HG03064 (cell line): ENCODE data around the gene IL36RN.

ENCODE experiments used
- ATAC-seq: cut with Tn5 transposase; IDR thresholded peaks from one replicate; pipeline ENCODE4 v1.9.1; 2021; ENCODE audit warnings: low read depth; ENCODE audit not compliant: unreplicated experiment

Gene IL36RN

DNA sequence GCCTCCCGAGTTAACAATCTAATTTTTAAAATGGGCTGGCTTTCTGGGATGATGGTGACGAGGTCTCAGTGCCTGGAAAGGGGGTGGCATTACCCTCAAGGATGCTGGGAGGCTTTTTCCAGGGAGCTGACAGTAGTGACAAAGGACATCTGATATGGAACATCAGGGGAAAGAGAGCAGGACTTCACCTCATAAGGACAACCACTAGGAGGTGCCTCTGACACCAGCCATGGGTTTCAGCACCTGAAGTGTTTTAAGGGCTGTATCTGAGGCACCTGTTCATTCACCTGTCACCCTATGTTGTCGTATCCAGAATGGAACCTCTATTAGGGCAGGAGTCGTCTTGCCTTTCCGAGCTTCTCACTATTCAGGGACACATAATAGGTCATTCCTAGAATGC is 17.1 kb upstream of the IL36RN start:
- no peak for ATAC-seq

DNA sequence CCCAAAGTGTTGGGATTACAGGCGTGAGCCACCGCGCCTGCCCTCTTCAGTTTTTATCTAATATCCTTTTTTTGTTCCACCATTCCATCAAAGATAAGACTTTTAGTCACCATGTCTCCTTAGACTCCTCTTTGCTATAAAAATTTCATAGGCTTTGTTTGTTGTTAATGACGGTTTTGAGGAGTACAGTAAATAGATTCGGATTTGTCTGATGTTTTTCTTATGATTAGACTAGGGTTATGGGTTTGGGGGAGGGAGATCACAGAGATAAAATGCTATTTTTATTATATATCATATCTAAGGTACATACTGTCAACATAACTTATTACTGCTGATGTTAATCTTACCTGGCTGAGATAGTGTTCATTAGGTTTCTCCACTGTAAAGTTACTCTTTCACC is 12.5 kb upstream of the IL36RN start:
- ATAC-seq, result no peak

DNA sequence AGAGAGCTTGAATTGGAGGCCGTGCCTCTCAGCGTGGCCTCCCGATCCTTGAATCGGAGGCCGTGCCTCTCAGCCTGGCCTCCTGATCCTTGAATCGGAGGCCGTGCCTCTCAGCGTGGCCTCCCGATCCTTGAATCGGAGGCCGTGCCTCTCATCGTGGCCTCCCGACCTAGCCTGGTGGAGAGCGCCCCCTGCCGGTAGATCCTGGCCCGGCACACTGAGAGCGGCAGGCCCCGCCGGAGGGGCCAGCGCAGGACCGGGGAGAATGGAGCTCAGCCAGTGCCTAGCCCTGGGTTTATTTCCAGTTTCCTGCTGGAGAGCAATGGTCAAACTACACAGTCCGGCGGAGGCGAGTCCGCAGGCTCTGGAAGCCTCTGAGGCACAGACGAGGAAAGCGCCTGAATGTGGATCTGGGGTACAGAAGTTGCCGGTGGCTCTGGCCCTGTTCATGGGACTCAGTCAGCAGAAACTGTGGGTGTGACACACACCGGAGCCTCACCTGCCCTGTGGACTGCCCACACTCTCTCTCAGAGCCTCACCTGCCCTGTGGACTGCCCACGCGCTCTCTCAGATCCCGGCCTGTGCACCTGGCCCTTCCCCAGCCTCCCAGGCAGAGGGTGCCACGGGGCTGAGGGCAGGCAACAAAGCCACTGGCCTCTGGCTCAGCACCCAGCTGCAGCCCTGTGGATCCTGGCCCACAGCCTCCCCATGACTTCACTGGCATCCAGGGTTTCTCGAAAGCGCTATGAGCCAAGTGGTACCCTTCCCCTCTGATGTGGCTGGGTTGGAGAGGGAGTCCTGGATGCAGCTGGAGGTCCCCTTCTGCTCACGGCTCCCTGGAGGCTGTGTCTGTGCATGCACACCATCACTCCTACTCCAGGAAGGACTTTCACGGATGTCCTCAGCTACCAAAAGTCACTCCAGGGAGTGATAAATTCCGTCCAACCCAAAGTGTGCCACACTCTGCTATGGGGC is 7.8 kb upstream of the IL36RN start:
- ATAC-seq, result no peak

DNA sequence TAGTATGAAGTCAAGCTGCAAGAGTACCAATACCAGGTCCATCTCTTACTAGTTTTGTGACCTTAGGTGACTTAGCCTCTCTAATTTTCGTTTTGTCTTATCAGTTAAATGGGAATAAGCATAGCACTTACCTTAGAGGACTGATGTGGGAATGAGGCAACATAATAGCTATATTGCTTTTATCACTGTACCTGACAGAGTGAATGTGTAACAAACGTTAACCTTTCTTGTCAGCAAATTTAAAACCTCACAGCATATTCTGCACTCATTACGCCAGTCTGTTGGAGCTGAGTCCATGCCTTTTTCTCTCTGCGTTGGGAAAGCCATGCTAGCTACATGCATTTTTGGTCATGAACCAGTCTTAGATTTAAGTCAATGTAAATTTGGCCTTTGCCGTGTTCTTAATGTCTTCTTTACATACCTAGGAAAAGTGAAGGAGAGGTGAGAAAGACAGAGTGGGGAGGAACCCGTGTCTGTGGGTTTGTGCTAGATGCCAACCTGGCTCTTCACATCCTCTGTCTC is 6.5 kb upstream of the IL36RN start, which contains the start of gene IL36B:
TSS of gene IL36B (minus strand) at position 472 of the 522 bp plus-strand sequence.
- ATAC-seq, result no peak

DNA sequence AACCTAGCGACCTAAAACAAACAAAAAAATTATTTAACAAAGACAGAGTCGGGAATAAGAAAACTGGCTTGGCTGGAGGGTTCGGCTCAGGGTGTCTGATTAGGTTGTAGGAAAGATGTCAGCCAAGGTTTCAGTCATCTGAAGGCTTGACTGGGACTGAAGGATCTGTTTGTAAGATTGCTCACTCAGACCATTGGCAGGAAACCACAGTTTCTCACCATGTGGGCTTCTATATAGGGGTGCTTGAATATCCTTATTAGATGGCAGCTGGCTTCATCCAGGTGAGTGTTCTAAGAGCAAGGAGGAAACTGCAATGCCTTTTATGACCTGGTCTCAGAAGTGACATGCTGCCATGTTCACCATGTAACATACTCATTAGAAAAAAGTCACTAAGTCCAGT is 5.3 kb upstream of the IL36RN start:
- ATAC-seq, result no peak

DNA sequence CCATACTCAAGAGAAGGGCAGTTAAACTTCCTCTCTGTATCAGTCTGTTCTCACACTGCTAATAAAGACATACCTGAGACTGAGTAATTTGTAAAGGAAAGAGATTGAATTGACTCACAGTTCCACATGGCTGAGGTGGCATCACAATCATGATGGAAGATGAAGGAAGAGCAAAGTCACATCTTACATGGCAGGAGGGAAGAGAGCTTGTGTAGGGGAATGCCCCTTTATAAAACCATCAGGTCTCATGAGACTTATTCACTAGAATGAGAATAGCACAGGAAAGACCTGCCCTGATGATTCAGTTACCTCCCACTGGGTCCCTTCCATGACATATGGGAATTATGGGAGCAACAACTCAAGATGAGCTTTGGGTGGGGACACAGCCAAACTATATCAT is 4.9 kb upstream of the IL36RN start:
- no peak for ATAC-seq

DNA sequence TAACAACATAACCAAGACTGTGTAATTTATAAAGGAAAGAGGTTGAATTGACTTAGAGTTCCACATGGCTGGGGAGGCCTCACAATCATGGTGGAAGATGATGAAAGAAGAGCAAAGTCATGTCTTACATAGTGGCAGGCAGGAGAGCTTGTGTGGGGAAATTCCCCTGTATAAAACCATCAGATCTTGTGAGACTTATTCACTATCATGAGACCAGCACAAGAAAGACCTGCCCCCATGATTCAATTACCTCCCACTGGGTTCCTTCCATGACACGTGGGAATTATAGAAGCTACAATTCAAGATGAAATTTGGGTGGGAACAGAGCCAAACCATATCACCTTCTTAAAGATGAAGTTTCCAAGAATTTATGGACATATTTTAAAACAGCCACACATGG is 2.5 kb upstream of the IL36RN start:
- ATAC-seq, result no peak

DNA sequence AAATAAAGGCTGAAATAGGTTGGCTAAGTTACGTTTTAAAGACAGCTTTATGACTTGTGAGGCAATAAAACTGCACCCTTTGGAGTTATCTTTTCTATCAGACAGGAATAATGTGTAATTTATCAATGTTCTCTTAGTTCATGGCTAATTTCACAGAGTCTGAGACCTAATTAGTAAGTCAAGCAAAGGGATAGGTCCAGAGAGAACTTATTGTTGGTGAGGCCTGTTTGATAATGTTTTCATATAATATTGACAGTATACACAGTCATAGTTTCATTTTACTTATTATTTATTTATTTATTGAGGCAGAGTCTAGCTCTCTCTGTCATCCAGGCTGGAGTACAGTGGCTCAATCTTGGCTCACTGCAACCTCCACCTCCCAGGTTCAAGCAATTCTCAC is 1.9 kb upstream of the IL36RN start:
- no peak for ATAC-seq

DNA sequence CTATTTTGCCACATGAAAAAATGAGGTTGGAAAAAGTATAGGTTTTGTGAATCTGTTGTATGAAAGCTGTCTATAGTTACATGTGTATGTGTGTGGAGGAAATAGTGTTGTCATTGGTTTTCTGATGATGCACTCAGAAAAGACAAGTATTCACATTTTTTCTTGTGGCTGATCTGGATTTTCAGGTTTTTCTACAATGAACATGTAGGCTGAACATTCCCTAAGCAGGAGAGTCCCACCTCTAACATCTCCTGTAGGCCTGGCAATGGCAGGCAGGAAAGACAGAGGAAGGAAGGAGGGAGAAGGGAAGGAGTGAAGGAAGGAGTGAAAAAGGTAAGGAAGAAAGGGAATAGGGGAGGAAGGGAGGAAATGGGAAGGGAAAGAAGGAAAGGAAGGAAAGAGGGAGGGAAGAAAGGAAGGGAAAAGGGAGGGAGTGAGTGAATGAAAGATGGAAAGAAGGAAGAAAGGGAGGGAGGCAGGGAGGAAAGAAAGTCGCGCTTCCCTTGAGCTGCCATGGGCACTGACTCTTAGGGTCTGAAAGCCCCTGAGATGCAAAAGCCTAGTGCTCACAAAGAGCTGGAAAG is 495 bp upstream of the IL36RN start:
- ATAC-seq, result no peak

DNA sequence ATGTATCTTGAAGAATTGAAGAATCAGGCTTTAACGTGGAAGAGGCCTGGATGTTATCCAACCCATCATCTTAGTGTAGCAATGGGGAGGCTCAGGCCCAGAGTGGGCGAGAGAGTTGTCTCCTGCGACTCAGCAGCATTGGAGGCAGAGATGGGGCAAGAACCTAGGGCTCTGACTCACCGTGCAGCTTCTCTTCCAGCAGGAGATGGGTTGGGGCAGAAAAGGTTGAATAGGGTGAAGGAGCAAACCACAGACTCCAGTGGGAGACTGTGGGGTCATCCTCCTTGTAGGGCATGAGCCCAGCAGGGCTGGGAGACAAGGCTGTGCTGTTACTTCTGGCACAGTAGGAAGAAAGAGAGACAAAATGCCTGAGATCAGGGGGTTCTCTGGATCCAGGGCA is 1.4 kb downstream of the IL36RN start:
- ATAC-seq, result no peak

DNA sequence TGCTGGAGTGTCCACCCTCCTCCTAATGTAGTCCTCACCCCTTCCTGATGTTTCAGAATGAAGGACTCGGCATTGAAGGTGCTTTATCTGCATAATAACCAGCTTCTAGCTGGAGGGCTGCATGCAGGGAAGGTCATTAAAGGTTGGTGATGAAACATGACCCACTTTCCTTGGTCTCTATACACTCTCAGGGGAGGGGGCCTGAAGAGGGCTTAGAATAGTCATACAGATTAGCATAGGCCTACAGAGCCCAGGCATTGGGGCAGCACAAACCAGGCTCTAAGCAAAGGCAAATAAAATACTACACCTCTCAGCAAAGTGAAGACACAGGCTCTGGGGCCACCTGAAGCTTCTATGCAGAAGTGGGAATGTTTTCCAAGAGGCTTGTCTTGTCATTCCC is 1.8 kb downstream of the IL36RN start:
- ATAC-seq, result no peak

DNA sequence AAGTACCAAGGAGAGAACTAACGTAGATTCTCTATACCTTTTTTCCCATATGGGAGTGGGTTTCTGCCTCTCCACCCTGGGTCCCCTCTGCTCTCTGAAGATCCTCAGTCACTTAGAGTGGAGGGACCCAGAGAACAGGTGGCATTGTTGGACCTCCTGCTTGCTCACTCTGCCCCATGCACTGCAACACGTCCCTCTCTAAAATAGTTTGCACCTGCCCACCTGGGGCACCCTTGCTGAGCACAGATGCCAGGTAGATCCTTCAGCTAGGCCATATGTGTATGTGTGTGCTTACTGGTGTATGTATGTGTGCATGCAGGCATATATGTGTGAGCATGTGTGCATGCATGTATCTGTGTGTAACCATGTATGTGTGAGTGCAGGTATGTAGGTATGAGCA is 2.2 kb downstream of the IL36RN start:
- ATAC-seq, result no peak

DNA sequence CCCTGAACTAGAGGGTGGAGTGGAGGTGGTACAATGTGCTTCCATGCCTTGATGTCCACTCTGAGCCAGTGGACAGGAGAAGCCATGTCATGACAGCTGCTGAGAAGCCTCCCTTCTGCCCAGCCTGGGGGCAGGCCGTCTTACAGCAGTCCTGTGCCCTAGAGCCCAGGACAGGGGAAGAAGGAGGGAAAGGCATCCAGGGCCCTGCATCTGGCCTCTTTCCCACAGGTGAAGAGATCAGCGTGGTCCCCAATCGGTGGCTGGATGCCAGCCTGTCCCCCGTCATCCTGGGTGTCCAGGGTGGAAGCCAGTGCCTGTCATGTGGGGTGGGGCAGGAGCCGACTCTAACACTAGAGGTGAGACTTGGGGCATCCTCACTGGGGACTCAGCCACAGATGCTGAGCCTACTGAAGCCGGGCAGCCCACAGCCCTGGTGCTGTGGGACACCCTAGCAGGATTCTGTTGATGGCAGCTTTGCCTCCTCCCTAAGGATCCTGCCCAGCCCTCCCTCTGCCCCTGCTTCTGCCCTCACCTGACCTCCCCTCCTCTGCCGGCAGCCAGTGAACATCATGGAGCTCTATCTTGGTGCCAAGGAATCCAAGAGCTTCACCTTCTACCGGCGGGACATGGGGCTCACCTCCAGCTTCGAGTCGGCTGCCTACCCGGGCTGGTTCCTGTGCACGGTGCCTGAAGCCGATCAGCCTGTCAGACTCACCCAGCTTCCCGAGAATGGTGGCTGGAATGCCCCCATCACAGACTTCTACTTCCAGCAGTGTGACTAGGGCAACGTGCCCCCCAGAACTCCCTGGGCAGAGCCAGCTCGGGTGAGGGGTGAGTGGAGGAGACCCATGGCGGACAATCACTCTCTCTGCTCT is 3.1 kb downstream of the IL36RN start:
- ATAC-seq, result no peak

DNA sequence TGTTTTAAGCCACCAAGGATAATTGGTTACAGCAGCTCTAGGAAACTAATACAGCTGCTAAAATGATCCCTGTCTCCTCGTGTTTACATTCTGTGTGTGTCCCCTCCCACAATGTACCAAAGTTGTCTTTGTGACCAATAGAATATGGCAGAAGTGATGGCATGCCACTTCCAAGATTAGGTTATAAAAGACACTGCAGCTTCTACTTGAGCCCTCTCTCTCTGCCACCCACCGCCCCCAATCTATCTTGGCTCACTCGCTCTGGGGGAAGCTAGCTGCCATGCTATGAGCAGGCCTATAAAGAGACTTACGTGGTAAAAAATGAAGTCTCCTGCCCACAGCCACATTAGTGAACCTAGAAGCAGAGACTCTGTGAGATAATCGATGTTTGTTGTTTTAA is 5.3 kb downstream of the IL36RN start:
- ATAC-seq, result no peak

DNA sequence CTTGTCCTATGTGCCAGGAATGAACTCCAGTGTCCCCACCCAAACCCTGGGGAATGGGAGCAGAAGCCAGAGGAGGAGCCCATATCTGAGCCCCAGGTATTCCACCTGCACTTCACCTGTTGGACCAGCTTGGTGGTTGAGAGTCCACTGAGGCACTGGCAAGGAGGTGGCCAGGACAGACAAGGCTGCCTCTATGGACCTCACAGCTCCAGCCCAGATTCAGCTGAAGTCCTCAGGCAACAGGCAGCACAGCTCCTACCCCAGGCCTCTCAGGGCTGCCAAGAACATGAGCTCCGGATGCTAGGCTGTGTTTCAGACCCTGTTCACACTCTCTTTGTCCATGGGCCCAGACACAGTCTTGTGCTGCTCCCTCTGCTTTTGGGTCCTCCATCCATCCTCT is 5.9 kb downstream of the IL36RN start:
- ATAC-seq, result no peak

DNA sequence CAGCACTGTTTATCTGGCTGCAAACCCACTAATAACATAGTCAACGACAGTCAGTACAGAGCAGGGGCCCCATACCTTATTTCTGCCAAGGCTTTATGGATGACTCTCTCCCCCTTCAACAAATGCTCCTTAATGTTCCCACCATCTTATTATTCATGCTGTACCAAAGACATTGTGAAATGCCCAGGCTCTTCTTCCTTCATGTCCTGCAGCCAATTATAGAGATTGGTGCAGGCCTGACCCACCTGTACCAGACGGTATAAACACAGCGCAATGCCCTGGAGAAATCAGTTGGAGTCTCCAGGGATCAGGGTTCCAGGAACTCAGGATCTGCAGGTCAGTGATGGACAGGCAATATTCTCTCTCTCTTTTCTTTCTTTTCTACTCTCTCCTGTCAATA is 8.7 kb downstream of the IL36RN start, which contains the start of gene IL1F10:
TSS of gene IL1F10 (plus strand) at position 290 of the 400 bp plus-strand sequence. CDS start 4,769 bp downstream, outside the sequence.
- ATAC-seq, result no peak

DNA sequence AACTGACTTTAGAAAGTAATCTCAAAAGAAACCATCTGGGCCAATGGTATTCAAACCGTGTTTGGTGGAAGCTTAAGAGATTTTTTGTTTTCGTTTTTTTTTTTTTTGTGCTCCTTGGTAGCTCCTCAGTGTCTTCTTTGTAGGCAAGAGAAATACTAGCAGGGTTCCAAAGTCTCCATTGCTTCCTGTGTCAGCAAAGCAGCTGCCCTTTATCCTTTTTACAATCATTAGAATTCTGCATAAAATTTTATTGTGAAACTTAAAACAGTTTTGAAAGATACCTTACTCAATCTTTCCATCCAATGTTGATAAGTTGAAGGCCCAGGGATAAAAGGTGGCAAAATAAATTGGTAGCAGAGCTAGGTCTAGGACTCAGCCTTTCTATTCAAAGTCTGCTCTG is 9.3 kb downstream of the IL36RN start:
- ATAC-seq, result no peak

DNA sequence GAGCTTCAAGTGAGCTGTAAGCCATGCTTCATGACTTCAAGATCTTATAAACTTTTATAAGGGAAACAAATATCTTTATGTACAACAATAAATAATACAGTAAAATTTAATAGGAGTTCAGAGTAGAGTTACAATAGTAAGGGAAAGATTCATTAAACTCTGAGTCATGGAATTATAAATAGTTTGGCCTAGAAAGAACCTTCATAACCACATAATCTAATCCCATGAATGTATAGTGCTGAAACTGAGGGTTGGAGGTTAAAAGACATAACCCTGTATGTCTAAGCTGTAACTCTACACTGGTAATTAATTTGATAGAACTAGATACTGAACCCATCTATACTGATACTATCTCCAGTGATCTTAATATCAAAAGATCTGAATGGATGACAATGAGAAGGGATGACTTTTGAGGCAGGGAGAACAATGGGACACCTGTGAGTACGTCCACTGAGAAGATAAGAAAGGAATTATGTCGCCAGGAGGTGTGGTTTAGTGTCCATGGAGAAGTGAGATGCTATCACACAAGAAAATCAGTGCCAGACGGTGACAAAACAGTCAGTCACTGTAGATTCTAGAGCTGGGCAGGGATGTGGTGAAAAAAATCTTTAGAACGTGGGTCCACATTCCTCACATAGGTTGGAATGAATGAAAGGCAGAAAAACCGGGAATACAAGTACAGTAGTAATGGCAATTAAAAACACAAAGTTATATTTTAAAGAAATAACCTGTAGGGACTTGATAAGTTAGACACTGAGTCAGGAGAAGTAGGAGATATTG is 9.9 kb downstream of the IL36RN start:
- ATAC-seq, result no peak

DNA sequence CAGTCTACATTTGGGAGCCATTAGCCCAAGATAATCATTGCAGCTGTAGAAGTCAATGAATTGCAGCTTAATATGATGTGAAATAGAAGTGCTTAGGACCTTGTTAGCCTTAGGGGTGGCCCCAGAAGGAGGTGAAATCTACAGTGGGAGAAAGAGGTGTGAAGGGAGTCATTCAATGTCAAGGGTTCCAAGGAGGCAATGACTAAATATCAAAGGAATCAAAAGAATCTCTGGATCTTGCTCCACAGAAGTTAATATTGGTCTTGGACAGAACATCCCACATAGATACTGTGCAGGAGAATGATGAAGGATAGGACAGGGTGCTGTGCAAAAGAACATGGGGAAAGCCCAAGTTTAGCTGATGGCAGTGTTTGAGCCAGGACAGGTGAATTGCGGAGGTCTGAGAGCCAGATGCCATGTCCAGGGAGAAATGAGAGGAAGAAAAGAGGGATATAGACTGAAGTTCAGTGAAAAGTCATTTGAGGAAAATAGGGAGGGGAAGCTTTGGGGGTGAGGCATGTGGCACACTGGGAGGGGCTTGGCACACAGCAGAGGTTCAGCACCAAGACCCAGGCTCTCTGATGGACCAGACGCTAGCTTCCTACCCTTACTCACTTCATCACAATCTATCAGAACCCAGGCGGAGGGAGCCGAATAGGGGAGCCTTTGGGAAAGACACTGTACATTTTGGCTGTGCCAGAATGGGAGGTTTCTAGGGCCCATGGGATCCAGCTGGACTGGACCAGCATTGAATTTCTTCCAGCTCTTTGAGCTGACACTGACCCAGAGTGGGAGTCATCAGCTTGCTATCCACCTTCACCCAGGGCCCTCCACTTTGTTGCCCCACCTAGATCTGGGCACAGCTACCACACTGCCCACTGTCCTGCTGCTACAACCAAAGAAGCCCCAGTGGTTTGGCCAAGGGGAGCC is 10.9 kb downstream of the IL36RN start:
- no peak for ATAC-seq
